Measurements from ENCODE around the gene PRRC2A.
"Not testable (repeated sequence)": the region's sequence is repeated elsewhere in the genome, so short reads cannot be mapped to it uniquely, and the experiment has no call there.

- not testable (repeated sequence) for TF ChIP-seq CTCF (conservative IDR thresholded peaks at IDR 0.05 in 1 of 2, IDR thresholded peaks at IDR 0.05 in 1 of 2; ENCODE audit: extremely low read depth in 1 of 2, insufficient read depth in 1 of 2, low read depth in 1 of 2, low read length in 2 of 2); EZH2 (IDR thresholded peaks at IDR 0.05; ENCODE audit: borderline replicate concordance, low read length)
Observed at GRCh38 chr6:31590691-31591090, 29.8 kb upstream of the PRRC2A start.

Measured in mammary epithelial cell (primary cell).